HG03060 (cell line): ENCODE data around the gene TFEB.

ENCODE experiments used
- ATAC-seq: cut with Tn5 transposase; IDR thresholded peaks from one replicate; pipeline ENCODE4 v1.9.1; 2021; ENCODE audit warnings: low read depth, moderate number of reproducible peaks; ENCODE audit not compliant: unreplicated experiment

TFEB gene

DNA sequence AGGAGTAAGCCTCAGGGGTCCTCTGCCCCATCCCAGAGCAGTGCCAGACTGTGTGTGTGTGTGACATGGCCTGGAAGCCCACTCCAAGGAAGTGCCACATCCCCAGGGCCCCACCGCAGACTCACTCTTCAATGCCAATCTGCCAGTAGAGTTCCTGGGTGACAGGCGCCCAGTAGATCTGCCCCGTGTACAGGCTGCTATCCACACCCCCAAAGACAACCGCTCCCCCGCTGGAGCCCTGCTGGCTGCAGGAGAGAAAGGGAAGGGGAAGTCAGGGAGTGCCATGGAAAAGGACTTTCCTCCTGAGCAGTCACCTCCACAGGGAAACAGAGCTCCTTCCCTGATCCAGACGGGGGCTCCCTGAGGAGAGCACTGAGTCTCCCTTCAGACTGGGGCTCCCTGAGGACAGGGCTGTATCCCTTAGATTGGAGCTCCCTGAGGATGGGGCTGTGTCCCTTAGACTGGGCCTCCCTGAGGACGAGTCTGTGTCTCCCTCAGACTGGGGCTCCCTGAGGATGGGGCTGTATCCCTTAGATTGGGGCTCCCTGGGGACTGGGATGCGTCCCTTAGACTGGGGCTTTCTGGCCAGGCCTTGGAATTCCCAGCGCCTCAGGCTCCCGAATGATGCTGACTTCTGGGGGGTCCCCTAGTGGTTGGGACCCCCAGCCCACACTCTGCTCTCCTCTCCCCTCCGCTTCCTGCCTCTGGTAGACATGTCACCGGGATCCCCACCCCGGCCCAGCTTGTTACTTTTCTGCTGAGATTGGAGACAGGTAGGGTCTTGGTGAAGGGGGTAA, 5.2 kb upstream of the TFEB start:
- no peak for ATAC-seq

DNA sequence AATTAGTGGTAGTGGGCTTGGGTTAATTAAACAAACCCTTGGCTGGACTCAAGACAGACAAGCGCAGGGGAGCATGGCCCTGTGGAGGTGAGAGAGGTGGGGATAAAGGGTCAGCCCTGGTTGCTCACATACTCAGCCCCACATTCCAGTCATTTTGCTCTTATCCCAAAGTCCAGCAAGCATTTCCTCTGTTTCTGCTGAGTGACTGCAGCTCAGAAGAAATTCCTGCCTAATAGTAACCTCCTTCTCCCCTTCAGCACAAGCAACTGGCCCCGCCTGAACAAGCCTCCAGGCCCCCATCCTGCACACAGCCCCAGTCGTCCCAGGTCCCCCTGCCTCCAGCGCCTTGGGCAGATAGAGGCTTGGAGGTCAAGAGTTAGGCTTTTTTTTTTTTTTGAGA, 3.6 kb upstream of the TFEB start:
- ATAC-seq, result no peak

DNA sequence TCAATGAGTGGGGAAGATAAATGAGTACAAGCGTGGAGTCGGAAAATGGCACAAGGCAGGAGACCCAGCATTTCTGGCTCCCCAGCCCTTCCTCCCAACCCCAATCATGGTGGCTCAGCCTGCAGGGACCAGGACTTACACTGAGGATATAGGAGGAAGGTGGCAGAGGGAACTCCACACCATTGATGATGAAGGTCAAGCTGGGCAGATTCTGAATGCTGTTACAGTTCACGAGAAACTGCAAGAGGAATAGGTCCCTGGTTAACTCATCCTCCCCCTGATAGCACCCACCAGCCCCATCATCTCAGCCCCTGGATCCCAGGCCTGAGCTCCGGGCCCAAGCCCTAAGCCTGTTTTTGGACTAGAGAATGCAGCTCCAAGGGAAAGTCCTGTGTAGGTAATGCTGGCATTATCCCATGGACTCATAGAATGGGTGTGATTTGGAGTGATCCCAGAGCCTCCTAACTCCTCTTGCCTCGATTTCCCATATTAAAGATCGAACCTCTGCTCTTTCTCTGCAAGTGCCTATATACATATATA, 2.3 kb upstream of the TFEB start:
- ATAC-seq, result no peak

DNA sequence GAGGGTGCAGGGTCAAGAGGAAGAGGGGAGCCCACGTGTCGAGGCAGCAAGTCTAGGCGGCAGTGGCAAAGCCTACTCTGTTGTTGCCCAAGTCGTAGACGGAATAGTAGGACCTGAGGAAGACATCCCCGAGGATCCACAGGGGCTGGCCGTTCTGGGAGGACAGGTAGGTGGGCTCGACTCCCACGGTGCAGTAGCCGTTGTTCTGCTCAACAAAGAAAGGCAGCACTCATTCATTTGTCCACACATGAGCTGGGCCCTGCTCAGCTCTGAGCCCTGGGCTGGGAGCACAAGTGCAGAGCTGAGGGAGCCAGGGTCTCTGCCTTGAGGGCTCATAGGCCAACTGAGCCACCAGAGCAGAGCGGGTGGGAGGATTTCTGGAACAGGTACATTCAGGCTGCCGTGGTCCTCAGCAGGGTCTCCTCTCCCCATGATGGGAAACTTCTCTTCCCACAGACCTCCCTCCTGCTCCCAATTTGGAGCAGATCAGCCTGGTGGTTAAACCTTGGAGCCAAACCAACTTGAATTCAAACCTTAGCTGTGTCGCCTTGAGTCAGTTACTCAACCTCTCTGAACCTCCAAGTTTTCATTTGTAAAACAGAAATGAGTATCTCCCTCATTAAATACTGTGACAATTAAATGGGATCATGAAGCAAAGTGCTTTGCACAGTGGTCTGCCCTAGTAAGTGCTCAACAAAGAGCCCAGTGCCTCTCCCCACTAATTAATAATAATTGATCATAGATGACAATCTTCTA, 1.6 kb upstream of the TFEB start:
- ATAC-seq, result no peak

DNA sequence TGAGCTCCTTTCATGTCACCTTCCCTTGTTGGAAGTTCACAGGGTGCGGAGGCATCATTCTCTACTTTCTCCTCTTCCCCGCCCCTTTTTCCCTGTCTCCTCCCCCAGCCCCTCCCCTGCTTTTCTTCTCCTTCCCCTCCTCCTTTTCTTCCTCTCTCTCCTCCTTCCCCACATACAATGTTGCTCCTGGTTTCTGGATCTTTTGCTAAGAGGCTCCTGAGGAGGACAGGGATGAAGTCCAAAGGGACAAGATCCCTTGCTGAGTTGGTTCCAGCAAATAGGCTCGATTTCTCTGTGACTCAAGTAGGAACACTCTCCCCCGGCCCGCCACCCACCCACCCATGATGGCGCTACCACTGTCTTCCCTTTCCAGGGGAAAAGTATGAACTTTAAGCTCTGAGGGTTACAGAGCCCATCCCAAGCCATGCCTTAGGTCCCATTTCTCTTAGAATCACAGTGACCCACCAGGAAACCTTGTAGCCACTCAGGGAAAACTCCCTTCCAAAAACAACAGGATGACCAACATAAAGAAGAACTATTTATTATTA, 852 bp upstream of the TFEB start:
- ATAC-seq, result no peak

DNA sequence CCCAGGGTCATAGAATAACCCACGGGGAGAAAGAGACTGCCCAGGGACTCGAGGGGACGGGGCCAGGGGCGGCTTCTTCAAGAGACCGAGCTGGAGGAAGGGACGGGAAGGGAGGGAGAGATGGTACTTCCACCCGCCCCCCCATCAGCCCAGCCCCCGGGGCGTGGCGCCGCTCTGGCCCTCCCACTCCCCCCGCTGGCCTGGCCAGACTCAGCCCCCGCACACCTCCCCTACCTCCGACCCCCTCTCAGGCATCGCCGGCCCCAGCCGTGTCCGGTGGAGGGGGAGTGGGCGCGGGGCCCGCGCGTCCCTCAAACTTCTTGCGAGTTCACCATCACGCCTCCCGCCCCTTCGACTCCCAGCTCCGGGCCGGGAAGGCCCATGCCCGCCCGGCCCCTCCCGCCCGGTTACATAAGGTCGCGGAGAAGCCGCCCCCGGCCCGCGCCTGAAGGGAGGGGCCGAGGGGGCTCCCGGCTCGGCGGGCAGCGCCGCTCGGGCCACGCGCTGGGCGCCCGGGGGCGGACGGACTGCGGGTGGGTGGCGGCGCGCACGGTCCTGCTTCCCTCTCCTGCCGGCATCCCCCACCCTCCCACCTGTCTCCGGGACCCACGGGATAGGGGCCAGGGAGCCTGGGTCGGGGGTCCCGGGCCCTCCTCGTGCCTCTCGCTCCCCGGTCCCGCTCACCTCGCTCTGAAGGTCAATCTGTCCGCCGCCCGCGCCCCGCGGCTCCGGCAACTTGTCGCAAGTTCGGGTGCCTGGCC, 562 bp downstream of the TFEB start:
- no peak for ATAC-seq

DNA sequence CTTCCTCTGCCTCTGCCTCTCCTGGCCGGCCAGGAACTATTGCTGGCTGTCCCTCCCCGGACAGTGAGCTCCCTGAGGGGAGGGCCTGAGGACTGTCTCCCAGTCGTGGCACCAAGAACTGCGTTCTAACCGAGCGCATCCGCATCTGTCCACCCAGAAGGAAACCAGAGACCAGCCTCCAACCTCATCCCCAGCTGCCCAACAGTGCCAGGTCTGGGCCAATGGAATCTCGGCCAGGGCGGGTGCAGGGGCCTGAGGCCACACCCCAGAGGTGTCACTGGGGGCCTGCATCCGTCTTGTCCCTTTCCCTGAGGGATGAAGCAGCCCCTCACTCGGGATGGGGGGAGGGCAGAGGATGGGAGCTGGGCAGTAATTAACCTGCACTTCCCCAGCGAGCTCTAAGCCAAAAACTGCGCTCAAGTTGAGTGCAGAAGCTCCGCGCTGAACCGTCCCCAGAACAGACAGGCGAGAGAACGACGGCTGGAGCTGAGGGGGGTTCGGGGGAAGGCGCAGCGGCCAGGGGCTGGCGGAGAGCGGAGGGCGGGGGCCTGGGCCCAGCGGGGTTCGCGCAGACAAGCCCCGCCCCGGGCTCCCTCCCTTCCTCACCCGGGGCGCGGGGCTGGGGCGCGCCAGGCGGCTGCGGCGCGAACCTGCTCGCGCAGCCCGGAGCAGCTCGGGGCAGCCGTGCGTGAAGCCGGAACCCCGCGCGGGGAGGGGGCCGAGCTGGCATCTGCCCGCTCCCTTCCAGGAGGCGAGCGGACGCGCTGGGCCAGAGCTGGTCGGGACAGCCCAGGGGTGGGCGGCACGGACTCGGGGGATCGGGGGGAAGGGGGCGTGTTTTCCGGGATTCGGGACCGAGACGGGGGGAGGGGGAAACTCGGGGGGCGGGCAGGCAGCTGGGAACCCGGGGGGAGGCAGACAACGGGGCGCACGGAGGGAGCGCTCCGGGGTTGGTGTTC, 1.4 kb downstream of the TFEB start:
- no peak for ATAC-seq

DNA sequence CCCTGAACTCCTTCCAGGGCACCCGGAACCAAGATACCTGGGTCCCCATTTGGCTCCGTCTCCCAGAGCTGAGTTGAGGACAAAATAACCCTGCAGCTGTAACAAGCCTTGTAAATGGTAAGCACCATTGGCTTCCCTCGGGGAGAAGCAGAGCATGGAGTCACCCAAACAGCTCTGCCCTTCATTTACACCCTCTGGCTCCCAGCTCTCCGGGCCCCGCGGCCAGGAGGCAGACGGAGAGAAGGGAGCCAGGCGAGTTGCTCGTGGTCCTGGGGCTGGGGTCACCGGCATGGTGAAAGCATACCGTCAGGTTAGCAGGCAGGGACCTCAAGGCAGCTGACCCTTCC, 2.1 kb downstream of the TFEB start:
- ATAC-seq, result no peak

DNA sequence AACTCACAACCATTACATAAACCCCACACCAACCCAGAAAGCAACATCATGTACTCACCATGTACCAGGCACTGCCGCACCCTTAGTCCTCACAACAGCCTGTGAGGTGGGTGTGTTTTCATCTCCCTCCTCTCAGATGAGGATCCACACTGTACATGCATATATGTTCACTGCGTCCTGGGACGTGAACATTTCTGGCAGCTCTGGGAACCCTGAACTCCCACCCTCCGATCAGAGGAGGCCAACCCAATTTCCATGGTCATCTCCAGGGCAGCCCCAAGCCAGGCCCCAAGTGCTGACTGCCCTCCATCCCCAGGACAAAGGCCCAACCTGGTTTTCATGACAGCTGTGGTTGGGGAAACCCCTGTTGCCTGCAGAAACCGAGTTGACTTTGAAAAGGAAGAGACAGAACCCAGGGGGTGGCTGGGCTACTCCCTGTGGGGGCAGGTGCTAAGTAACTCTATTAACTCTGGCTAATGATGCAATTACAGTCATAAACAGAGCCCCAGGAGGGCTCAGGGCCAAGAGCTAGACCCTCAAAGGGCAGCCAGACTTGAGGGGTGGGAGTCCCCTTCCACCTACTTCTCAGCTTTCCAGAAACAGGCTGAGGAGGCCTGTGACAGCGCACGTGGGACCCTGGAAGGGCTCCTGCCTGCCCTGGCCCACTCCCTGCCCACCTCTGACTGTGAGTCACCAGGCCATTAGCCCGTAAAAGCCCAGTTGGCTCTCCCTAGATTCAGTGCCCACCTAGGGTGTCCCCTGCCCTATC, 2.6 kb downstream of the TFEB start:
- ATAC-seq, result peak; percentile 29

DNA sequence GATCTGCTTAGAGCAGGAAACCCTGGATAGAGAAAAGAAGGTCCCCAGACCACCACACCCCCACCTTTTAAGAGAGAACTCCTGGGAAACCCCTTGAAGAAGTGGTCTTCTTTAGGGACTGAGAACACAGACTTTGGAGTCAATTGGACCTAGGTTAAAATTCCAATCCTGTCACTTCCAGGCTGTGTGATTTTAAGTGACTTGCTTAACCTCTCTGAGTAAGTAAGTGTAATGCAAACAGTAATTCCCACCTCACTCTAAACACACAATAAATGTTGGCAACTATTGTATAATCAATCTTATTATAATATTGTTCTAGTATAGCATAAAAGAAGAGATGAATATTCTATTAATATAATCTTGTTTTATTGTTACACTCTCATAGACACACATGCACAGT, 3.3 kb downstream of the TFEB start:
- no peak for ATAC-seq

DNA sequence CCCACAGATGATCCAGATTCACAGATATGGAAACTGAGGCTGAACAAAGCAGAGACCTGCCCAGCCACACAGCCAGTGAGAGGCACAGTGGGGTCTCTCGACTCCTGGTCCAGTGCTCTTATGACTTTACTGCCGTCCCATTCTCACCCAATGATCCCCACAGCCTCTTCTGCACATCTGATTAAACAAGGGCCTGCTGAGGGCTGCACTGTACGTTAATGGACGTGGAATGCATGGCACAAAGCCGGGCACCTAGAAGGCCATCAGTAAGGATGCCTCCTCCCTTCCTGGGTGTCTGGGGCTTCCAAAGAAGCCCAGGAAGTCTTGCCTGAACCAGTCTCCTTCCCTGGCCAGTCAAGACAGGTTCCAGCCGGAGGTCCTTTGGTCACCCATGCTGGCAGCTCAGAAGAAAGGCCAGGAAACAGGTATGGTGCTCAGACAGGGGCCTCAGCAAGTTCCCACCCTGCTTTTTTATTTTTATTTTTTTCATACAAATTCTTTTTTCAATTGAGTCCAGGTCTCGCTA, 3.8 kb downstream of the TFEB start:
- no peak for ATAC-seq

DNA sequence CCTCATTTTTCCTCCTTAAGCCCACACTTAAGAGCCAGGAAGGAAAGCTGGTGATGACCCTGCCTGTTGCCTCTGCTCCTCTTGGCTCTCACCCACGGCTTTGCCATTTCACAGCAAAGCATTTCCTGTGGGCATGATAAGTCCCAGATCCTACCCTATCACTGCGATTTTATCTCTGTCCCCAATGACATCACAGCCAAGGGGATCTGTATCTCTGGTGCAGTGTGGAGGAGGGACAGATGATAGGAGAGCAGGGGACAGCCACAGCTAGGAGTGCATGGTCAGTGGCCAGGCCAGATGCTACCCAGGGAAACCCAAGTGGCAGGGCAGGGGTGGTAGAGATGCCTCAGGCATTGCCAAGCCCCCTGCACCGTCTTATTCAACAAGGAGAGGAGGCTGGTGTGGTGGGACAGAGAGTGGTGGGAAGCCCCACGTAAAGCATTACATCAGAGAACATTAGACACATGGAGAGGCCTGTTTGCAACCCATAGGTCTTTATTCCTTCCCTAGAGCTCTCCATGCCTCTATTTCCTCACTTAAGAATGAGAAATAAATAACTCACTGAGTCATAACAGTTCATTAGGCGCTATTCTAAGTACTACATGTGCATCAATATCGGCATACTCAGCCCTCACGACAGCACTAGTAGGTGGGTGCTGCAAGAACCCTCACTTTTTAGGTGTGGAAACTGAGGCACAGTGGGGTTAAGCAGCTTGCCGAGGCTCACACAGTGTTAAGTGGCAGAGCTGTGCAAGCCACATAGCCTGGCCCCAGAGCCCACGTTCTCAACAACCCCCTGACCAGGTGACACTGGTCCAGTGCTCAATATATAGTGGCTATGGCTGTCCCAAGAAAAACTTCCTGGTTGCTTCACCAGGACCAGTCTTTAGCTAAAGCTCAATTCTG, 4.6 kb downstream of the TFEB start:
- no peak for ATAC-seq

DNA sequence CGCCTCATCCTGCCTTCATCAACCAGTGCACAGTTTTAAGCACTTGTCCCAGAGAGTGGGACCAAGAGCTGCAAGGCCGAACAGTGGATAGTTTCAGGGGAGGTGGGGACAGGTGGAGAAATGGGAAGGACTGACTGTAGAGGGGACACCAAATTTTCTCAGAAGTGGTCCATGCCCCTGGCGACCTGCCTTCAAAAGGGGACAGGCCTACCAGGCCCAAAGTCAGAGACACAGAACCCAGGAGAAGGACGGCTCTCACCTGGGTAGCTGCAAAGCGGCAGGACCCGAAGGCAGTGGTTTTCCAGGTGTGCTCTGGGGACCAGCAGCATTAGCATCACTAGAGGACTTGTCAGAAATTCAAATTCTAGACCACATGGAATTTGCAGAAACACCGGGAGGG, 5.8 kb downstream of the TFEB start:
- no peak for ATAC-seq

DNA sequence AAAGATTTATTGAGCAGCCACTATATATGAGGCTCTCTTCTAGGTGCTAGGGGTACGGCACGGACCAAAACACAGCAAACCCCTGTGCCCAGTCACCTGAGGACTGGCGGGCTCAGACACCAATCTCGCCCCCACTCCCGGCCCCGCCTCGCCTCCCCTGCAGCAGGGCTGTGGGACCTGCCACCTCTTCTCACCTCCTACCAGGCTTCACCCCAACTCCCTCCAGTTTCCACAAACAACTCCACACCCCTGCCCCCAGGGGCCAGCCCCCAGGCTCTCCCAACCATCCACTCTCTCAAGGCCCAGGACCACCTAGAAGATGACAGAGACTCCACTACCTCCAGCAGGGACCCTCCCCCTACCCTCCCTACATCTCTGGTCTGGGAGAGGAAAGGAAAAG, 6.5 kb downstream of the TFEB start:
- no peak for ATAC-seq

DNA sequence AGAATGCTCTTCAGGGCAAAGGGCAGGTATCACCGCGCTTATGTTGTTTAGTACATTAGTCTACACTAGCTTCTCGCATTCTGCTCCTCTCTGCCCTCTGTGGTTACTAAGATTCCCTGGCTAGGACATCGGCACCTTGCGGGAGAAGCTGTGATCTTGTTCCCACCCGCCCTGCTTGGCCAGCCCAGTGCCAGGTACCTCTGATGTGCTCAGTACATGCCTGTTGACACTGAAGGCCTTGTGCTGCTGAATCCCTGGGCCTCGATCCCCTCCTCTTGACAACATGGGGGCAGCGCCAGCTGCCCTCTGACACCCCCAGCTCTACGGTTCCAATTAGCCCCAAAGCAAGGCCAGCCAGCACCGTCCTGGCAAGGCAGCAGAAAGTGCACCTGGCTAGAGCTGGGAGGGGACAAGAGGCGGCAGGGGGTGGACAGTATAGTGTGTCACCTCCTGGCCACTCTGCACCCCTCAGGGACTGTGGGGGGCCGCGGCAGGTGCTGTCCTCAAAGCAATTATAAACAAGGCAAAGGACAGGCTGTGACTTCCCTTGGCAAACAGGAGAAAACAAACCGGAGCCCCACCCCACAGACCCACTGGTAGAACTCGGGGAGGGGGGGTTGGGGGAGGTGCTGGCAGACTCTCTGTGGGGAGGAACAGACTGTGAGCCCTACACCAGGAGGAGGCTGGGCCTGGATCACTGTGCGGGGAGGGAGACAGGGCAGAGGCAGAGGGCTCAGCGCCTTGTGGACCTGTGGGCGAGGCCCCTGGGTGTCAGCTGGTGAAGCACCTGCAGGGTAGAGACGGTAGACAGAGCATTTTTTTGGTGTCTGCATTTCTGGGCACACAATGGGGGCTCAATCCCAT, 7.1 kb downstream of the TFEB start:
- no peak for ATAC-seq

DNA sequence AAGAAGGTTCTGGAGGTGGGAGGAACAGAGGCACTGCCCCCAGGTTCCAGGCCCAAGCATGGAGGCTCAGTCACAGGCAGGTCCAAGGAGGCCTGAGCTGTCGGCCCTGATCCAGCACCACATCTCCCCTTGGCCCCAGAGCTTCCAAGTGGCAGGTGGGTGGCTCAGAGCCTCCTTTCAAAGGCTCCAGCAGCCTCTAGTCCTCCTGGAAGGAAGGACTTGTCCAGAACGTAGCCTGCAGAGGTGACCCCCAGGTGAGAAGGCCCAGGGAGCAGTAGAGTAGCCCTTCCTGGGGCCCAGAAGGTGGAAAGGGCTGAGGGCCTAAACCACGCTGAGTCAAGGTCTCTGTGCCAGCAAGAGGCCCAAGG, 7.7 kb downstream of the TFEB start:
- ATAC-seq, result no peak

DNA sequence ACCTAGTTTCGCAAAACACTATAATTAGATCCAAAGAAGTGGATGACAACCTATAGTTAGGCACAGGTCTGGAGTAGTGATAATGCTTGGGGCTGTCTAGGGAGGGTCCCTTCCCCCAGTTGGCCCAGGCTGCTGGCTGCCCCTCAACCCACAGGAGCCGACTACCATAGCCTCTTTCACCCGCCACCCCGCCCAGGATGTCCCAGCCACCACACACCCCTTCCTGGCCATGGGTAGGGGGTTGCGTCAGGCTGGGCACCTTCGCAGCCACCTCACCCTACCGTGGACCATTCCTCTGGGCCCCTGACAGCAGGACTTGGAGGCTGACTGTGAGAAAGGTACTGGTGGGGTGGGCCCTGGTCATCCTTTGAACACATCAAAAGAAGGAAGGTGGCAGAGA, 8.5 kb downstream of the TFEB start:
- no peak for ATAC-seq
